Fibroblast of skin of left biceps (primary cell): ENCODE data around the gene KRTAP10-12.

Source experiments
- DNase-seq, 2 experiments: peaks; one replicate each; pipeline ENCODE4 v3.0.0-alpha.2; 2013; ENCODE audit warnings: low read depth in 2 of 2

Gene KRTAP10-12

GRCh38 chr21:44699502-44700001 lies 2.6 kb downstream of the KRTAP10-12 start:
- no peak for DNase-seq

GRCh38 chr21:44700101-44701022 lies 3.4 kb downstream of the KRTAP10-12 start:
- no peak for DNase-seq

DNA sequence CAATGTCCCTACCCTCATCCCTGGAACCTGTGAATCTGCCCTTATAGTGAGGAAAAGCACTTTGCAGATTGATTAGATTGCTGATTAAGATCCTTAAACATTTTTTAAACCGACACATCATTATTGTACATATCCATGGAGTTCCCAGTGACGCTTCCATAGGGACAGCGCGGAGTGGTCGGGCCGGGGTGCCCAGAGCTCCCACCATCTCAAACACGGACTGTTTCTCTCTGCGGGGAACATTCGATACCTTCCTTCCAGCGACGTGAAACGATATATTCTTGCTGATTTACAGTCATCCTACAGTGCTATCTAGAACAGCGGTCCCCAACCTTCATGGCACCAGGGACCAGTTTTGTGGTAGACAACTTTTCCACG lies 4.0 kb downstream of the KRTAP10-12 start:
- DNase-seq, result no peak

GRCh38 chr21:44701541-44701940 lies 4.6 kb downstream of the KRTAP10-12 start:
- DNase-seq, result no peak

DNA sequence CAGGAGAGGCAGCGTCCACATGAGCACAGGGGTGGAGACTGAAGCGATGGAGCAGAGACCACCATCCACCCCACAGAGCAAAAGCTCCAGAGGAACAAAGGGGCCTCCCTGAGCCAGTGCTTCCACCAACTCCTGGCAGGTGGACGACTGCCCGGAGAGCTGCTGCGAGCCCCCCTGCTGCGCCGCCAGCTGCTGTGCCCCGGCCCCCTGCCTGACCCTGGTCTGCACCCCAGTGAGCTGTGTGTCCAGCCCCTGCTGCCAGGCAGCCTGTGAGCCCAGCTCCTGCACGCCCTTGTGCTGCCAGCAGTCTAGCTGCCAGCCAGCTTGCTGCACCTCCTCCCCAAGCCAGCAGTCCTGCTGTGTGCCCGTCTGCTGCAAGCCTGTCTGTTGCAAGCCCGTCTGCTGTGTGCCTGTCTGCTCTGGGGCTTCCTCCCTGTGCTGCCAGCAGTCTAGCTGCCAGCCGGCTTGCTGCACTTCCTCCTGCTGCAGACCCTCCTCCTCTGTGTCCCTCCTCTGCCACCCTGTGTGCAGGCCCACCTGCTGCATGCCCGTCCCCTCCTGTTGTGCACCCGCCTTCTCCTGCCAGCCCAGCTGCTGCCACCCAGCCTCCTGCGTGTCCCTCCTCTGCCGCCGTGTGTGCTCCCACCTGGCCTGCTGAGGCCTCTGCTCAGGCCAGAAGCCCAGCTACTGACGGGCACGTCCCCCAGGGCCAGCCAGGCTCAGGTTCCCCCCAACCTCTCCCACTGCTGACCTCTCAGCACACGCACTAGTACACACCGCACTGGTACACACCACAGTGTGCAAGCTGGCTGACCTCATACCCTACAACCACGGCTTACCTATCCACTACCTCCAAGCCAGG lies 5.4 kb downstream of the KRTAP10-12 start:
- no peak for DNase-seq

DNA sequence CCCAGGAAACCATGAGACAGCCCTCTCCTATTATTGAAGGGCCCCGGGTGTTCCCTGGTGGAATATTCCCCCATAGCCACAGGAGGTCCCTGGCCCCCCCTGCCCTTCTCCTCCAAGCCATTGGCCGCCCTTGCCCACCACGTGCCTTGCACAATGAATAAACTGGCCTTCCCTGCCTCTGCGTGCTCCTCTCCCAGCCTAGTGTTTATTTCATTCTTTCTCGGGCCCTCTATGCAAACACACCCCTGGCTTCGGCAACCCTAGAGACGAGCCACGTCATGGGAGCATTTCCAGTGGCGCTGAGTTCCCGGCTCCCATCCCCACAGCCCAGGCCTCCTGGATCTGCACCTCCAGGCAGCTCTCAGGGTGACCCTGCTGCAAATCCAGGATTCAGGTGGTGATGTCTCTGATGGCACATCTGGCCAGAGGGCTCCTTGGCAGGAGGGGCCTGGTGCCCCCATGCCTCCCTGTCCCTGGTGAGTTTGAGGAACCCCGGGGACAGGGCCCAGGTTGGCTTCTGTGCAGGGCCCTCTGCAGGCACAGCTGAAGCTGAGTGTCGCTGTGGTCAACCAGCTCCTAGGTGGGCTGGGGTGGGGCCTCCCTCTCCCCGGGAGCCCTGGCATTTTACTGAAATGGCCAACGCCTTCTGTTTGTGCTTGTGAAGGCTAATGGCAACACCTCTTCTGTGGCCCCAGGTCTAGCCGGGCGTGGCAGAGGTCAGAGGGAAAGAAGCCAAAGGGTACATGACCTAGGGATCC lies 6.2 kb downstream of the KRTAP10-12 start:
- DNase-seq, result no peak

DNA sequence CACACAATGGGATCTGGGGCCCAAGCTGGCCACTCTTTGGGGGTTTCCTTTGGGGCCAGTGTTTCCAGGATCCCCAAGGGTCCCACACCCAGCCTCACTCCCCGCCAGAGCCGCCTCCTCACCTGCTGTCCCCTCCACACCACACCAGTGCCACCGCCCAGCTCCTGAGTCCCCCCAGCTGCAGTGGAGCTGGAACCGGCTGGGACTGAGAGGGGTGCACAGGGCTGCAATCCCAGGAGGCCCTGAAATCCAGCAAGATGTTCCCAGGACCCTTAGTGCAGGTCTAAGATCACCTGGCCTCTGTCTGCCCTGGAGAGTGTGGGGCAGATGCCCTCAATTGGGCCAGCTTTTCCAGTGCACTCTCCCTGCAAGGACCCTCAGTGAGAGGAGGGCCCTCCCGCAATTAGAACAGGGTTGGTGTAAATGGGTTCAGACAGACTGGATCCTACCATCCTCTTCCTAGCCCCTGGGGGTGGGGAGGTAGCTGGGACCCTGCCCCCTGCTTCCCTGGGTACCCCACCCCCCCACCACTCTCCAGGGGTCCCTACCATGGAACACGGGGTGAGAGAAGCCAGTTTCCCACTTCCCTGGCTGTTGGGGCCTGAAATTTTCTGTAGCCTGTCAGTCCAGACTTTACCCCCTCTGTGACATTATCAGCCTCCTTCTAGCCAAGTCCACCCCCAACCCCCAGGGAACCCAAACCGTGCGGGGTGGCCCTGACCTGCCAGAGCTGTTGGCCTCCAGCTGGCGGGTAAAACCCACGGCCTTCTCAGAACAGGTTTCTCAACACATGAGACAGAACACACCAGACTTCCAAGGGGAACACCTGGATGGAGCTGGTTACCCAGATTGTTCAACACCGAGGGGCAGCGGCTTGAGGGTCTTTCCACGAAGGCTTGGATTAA lies 7.0 kb downstream of the KRTAP10-12 start:
- no peak for DNase-seq

DNA sequence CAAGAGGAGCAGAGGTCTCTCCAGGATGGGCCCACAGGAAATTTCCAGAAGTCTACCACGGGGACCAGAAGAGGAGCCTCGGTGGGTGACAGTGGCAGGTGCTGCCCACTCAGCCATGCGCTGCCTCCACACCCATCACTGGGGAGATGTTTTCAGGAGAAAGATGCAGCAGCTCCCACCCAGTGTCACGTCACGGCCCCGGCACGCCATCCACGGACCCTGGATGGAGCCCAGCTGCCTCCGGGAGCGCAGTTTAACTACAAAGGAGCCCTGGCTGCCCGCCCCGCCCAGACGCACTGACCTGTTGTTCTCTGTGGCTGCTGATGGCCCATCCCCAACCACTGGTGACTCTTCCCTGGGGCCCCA lies 7.6 kb downstream of the KRTAP10-12 start:
- no peak for DNase-seq

DNA sequence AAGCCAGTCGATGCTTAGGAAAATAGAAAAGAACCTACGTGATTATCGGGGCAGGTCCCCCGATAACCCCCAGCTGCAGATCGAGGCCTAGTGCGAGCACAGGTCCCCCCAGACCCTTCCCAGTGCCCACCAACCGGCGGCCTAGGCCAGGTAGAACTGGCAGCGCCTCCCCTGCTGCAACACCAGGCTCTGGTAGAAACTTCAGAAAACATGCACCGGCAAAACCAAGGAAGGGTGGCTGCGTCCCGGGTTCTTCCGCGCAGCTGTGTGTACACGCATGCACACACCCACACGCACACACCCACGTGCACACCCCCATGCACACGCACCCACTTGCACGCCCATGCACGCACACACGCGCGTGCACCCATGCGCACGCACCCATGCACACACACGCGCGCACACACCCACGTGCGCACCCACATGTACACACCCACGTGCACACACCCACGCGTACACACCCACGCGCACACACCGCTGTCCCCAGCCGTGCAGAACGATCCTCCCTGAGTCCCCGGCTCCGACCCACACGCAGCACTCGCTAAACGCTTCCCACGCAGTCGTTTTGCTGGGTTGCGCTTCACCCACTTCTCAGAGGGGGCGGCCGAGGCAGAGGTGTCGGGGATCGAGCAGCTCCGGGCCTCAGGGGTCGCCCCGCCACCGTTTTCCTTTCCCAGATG lies 9.2 kb downstream of the KRTAP10-12 start:
- no peak for DNase-seq

GRCh38 chr21:44706706-44707581 lies 10.0 kb downstream of the KRTAP10-12 start:
- no peak for DNase-seq

GRCh38 chr21:44708213-44708865 lies 11.4 kb downstream of the KRTAP10-12 start:
- no peak for DNase-seq

- no peak for DNase-seq
These were observed 12.0 kb downstream of the KRTAP10-12 start for GRCh38 chr21:44708866-44709425.

DNA sequence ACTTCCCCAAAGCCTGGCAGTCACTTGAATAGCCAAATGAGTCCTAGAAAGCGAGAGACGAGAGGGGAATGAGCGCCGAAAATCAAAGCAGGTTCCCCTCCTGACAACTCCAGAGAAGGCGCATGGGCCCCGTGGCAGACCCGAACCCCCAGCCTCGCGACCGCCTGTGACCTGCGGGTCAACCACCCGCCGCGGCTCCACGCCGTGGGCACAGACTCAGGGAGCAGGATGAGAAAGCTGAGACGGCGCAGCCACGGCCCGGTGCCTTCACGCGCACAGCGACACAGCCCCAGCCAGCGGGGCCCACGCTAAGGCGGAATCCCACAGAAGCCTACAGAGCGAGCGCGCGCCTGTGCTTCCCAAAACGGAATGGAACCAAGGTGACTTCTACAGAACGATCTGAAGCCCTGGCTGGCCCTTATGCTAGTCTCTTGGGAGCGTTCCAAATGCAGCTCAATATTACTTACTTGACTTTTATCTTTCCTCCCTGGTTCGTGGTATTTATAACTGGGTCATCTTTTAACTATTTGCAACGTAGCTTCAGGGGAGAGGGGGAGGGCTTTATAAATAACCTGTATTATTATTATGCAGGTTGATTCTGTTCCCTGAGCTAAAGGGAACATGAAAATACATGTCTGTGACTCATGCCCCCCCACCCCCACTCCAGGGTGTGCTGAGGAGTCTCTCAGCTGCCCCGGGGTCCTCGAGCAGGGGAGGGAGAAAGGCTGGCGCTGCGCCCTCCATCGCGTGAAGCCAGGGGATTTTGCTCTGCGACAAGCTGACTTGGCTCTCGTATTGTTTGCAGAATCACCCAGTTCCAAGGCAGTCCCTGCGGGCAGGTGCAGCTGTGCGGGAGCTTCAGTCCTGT lies 12.7 kb downstream of the KRTAP10-12 start:
- no peak for DNase-seq

DNA sequence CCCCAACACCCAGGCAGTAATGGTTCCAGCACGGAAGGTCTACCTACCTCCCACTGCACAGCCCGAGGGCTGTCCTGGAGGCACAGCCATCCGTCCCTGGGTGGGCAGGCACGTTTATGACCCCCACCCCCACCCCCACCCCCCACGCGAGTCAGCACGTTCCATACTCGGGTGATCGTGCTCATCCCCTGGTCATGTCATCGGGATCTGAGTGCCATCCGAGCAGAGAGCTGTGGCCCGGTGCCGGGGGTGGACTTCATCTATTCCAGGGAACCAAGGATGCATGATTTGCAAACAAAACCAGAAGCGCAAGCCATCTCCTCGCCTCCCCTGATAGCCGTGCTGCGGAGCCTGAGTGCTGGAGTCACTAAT lies 13.3 kb downstream of the KRTAP10-12 start:
- DNase-seq, result no peak

- DNase-seq, result no peak
These were observed 13.9 kb downstream of the KRTAP10-12 start for GRCh38 chr21:44710756-44711326.

DNA sequence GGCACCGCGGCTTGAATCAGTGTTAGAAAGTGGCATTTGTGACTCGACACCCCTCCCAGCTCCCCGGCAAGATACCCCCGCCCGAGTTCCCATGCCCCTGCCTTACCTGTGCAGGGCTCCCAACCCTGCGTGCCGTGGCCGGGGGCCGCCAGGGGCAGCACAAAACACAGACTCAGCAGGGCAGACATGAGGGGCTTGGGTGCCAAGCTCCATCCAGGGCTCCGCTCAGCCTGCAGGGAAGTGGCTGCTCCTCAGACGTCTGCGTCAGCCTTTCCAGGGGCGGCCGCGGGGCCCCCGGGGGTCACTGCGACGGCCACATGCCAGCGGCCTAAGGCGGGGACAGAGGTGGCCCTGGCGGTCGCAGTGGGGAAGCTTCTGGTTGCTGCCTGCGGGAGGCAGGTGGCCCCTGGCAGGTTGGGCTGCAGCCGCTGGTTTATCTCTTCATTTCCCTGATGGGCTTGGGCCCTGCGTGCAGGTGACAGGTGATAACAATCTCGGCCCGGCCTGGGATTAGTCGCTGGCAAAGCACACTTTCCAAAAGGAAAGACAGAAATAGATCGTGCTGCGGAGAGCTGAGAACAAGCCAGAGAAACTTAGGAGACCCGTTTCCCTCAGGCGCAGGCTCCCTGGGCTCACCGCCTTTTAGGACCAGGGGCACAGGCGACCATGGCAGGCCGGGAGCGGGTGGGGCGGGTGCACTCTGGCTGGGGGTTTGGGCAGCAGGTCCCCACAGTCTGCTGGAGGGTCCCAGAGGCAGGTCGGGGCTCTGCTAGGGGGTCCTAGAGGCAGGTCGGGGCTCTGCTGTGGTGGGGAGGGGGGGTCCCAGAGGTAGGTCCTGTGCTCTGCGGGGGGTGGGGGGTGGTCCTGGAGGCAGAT lies 14.6 kb downstream of the KRTAP10-12 start, which contains the start of gene TSPEAR:
TSPEAR (minus strand) TSS at position 246 of the 876 bp plus-strand sequence; CDS start at position 188, 58 bp downstream.
- no peak for DNase-seq
